ENCODE measurements around the gene LTO1. TPM values are rescaled to one million over a fixed set of nuclear protein-coding genes. Genes with fewer than 3 reads are reported as not detected.

LTO1 gene
- total RNA-seq, 4 donors from 2014 or later = 23.5 to 40.0 (median 26.9) TPM

DNA sequence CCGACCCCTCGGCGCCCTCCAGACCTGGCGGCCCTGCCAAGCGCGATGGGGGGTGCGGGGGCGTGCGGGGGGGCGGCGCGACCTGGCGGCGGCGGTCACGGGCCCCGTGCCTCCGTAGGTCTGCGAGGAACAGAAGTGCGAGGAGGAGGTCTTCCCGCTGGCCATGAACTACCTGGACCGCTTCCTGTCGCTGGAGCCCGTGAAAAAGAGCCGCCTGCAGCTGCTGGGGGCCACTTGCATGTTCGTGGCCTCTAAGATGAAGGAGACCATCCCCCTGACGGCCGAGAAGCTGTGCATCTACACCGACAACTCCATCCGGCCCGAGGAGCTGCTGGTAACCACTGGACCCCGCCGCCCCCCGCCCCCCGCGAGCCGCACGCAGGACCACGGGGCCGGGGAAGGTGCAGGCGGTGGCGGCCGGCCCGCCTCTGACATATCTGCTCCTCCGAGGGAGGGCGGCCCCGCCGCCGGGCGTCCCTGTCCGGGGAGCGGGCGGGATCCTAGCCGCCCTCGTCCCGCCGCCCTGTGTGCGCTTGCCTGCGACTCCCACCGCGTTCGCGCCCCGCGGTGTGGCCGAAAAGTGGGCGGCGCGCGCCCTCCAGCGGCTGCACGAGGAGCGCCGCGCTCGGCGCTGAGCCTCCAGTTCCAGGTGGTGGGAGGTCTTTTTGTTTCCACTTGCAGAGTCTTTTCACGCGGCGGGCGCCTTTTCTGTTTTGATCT lies 32.1 kb downstream of the LTO1 start:
- peaks cover 32 to 34% of the 10 kb centered on the region in 2 donors for H3K4me1 ChIP-seq
- WGBS, 2 donors = no CpG with 5 or more reads among the region's 81 CpGs
- peak; percentile 84 to 85 for DNase-seq

DNA sequence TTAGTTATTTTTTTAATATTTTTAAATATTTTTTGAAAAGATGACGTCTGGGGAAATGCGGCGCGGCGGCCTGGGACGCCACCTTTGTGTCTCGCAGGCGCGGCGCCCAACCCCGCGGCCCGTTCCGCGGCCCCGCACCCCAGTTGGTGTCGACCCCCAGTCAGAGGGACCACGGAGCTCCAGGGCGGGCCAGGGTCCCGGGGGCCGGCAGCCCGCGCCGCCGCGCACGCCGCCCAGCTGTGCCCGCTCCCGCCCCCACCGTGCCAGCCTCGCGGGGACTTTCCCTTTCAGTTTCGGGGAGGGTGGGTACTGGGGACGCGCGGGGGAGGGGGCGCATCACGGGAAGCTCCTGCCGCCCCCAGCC lies 32.6 kb downstream of the LTO1 start:
- intact Hi-C loops (cut with DNase I) = loop anchor here (2.0 kb wide), 1 partner anchor 542 kb away; no protein-coding TSS in a partner anchor
- Histone ChIP-seq H3K27ac (peak overlapping the region; percentile 93 to 97 (median 96)), H3K9me3 (no peaks in the 10 kb centered on the region), H3K4me1 (peaks cover 38 to 39% of the 10 kb centered on the region in 2 donors), H3K4me3 (replicated peaks in 1 of 3) (peak overlapping the region; percentile 69 to 96 (median 85)), H3K27me3 (no peaks in the 10 kb centered on the region), H3K36me3 (peaks cover 0 to 10% of the 10 kb centered on the region in 2 donors)
- DNase-seq = peak; percentile 56 to 59
- 3 to 5% methylated on average over 8 to 15 of the region's 40 CpGs for WGBS, 2 donors
- TF ChIP-seq CTCF (IDR thresholded peaks at IDR 0.05) = no peak
- peak in 1 of 2 donors; percentile 32 for TF ChIP-seq POLR2A (IDR thresholded peaks at IDR 0.05)

More for the DNA sequence above, 32.1 kb downstream of the LTO1 start:
- TF ChIP-seq CTCF (IDR thresholded peaks at IDR 0.05) (peak; percentile 48 to 96 (median 84)), POLR2A (IDR thresholded peaks at IDR 0.05) (peak in 1 of 2 donors; percentile 66)
- H3K27ac ChIP-seq = peak overlapping the region; percentile 93 to 97 (median 96)
- peaks cover 3 to 15% of the 10 kb centered on the region in 2 donors for H3K36me3 ChIP-seq
- H3K4me3 ChIP-seq (replicated peaks in 1 of 3) = peak overlapping the region; percentile 69 to 96 (median 85)
- H3K27me3 ChIP-seq = no peaks in the 10 kb centered on the region
- H3K9me3 ChIP-seq = no peaks in the 10 kb centered on the region
- intact Hi-C loops (cut with DNase I) = loop anchor here (2.0 kb wide), 1 partner anchor 542 kb away; no protein-coding TSS in a partner anchor

GRCh38 chr11:69641681-69642548 lies 33.2 kb downstream of the LTO1 start:
- no peak for DNase-seq
- Histone ChIP-seq H3K4me3 (replicated peaks in 1 of 3) (peak overlapping the region; percentile 69 to 96 (median 85)), H3K36me3 (peaks cover 0 to 9% of the 10 kb centered on the region in 2 donors), H3K27me3 (no peaks in the 10 kb centered on the region), H3K9me3 (no peaks in the 10 kb centered on the region), H3K27ac (peak overlapping the region; percentile 93 to 97 (median 96)), H3K4me1 (peaks cover 44 to 46% of the 10 kb centered on the region in 2 donors)
- TF ChIP-seq CTCF (IDR thresholded peaks at IDR 0.05) = no peak
- TF ChIP-seq POLR2A (IDR thresholded peaks at IDR 0.05) = no peak
- WGBS, 2 donors = 1 to 2% methylated on average over 46 to 60 of the region's 68 CpGs
- intact Hi-C loops (cut with DNase I) = loop anchor here (2.0 kb wide), 2 partner anchors 349 to 541 kb away; no protein-coding TSS in a partner anchor

DNA sequence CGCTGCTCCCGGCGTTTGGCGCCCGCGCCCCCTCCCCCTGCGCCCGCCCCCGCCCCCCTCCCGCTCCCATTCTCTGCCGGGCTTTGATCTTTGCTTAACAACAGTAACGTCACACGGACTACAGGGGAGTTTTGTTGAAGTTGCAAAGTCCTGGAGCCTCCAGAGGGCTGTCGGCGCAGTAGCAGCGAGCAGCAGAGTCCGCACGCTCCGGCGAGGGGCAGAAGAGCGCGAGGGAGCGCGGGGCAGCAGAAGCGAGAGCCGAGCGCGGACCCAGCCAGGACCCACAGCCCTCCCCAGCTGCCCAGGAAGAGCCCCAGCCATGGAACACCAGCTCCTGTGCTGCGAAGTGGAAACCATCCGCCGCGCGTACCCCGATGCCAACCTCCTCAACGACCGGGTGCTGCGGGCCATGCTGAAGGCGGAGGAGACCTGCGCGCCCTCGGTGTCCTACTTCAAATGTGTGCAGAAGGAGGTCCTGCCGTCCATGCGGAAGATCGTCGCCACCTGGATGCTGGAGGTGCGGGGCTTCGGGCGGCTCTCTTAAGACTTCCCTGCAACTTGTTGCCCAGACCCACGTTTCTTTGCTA lies 34.1 kb downstream of the LTO1 start, which contains the start of gene CCND1:
Gene CCND1, plus strand, starts transcription at position 162 of the 587 bp plus-strand sequence. Its CDS starts 158 bp downstream, at position 320.
- H3K36me3 ChIP-seq = peaks cover 0 to 9% of the 10 kb centered on the region in 2 donors
- peaks cover 49 to 51% of the 10 kb centered on the region in 2 donors for H3K4me1 ChIP-seq
- intact Hi-C loops (cut with DNase I) = loop anchor here (2.0 kb wide), 1 partner anchor 348 kb away; no protein-coding TSS in a partner anchor
- TF ChIP-seq CTCF (IDR thresholded peaks at IDR 0.05) (peak in 1 of 6 experiments; percentile 22), POLR2A (IDR thresholded peaks at IDR 0.05) (peak; percentile 90 to 96)
- DNase-seq = peak; percentile 86 to 89
- 1 to 3% methylated on average over 21 to 26 of the region's 49 CpGs for WGBS, 2 donors
- H3K9me3 ChIP-seq = no peaks in the 10 kb centered on the region
- peak within 1 kb of the TSS; percentile 93 to 97 (median 96) for H3K27ac ChIP-seq
- no peaks in the 10 kb centered on the region for H3K27me3 ChIP-seq
- H3K4me3 ChIP-seq (replicated peaks in 1 of 3) = peak within 1 kb of the TSS; percentile 69 to 96 (median 85)
